Activated naive CD4-positive, alpha-beta T cell (primary cell): Measurements from ENCODE around the gene PALMD.
A peak's percentile ranks its signal among the peaks of the same experiment; 100 is the strongest.

Source experiments
- DNase-seq, 4 experiments: peaks; one replicate each; lab custom pipeline; 2025; lab: John Stamatoyannopoulos, UW

The PALMD gene

DNA sequence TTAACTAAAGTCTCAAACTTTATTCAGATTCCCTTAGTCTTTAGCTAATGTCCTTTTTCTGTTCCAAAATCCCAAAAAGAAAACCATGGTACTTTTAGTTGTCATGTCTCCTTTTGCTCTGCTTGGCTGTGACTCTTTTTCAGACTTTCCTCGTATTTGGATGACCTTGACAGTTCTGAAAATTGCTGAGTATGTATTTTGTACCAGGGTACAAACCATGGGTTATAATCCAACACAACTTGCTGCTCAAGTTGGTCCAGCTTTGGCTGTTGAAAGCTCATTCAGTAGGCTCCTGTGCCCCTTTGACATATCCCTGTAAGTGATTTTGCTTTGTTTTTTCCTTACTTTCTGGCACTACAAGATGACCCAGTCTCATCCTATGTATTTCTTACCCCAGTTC lies 51.7 kb downstream of the PALMD start:
- no peak for DNase-seq

DNA sequence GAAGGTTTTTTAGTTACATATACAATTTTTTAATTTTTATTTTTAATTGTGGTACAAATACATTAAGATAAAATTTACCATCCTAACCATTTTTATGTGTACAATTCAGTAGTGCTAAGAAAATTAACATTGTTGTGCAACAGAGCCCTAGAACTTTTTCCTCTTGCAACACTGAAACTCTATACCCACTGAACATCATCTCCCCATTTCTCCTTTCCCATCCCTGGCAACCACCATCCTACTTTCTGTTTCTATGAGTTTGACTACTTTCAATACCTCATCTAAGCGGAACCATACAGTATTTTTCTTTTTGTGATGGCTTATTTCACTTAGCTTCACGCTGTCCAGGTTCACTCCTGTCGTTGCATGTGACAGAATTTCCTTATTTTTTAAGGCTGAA lies 54.1 kb downstream of the PALMD start:
- no peak for DNase-seq

DNA sequence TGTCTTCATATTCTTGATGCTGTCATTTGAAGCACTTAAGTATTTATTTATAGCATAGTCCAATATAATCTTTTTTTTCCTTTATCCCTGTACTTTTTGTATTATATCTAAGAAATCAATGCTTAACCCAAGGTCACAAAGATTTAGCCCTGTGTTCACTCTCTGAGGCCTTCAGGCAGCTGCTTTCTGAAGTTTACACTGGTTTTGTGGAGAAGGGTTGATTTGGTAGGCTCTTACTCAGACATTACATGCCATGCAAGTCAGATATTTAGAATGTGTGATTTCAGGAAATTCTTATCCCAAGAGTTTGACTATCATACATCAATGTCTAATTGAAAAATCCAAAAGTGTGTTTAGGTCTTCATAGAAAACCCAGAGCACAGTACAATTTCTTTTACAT lies 56.3 kb downstream of the PALMD start:
- DNase-seq = no peak

DNA sequence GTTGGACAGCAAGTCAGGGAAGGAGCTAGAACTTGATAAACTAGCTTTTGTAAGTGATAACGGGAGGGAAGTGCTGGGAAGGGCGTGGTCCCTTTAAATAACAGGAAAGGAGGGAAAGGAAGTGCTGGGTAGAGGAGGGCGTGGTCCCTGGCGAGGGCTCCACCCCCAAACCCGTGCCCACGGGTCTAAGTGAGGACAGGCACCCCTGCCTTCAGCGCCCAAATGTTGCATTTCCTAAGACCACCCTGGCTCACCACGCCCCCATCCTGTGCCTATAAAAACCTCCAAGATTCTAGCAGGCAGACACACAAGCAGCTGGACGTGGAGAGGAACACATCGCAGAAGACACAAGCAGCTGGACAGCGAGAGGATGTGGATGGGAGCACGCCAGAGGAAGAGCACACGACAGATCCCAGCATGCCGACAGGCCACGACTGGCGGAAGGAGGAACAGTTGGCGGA lies 58.5 kb downstream of the PALMD start:
- DNase-seq = no peak

DNA sequence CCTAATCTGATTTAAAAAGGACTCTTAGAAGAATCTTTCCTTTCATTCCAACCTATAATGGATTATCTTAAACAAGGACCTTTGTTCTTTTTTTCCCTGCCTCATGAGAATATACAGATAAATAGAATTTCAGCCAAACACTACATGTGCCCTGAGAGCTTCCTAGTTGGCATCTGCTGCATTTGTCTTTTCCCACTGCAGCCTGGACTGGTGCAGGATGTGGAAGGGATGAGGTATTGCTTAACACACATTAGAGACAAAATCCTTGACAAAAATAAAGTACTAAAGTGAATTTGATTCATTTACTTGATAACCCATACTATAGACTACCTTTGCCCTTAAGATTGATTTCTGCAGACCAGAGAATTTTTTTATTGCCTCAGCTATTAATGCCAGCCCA lies 59.5 kb downstream of the PALMD start:
- DNase-seq = no peak

DNA sequence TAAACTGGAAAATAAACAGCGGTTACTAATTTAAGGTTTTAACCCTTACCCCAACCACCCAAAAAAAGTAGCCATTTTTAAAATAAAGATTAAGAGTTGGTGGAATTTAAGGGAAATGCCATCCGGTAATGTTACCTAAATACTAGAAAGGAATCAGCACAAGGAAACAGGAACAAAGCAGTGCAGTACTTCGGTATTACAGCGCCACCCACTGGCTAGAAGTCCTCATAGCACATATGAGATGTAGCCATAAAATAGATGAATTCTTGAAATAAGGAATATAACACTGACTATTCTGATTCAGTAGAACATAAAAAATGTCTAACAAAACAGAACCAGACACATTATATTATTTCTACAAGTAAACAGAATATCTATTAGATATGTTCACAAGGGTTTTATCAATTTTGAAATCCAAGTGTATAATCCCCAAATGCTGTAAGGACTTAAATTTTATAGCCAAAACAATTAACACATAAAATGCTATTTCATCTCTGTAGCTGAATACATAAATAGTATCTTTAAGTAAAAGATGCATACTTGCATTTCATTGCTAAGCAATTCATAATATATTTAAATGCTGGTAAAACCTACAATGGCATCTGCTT lies 61.7 kb downstream of the PALMD start:
- peak; percentile 1 to 11 (median 6) for DNase-seq

DNA sequence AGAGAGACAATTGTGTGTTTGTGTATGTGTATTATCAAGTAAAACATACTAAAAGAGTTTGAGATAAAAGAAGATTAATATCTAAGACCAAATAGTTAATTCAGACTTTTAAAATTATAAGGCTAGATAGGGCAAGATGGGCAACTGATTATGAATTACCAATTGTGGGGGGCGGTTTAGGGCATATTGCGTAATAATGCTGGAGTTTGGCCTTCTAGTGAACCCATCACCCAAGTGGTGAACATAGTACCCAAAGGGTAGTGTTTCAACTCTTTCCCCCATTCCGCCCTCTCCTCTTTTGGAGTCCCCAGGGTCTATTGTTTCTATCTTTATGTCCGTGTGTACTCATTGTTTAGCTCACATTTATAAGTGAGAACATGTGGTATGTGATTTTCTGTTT lies 65.1 kb downstream of the PALMD start:
- DNase-seq = no peak

DNA sequence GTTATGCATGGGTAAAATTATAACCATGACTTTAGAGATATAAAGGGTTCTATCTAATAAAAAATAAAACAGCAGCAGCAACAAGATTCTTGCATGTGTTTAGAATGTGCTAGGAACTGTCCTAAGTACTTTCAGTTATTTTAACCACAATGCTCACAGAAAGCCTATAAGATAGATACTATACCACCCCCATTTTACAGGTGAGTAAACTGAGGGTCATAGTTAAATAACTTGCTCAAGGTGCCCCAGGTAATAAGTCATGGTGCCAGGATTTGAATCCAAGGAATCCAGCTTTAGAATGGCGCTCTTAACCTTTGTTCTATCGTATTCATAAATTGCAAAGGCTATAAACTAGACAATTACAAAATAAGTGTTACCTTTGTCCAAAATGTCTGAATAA lies 67.1 kb downstream of the PALMD start:
- no peak for DNase-seq

DNA sequence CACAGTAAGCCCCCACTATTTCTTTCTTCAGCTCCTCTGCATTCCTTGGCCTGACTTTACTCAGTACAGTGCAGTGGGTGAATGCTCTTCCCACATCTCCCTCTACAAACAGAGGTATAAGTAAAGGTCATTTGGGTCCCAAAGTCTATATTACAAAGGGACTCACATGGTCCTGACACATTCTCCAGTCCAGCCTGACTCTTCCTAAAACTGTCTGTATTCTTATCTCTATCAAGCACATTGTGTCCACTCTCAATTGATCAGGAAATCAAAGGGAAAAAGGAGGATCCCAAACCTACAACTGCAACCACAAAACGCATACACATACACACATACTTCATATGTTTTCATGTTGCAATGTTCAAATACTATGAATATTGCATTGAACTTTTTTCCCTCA lies 71.1 kb downstream of the PALMD start:
- no peak for DNase-seq

DNA sequence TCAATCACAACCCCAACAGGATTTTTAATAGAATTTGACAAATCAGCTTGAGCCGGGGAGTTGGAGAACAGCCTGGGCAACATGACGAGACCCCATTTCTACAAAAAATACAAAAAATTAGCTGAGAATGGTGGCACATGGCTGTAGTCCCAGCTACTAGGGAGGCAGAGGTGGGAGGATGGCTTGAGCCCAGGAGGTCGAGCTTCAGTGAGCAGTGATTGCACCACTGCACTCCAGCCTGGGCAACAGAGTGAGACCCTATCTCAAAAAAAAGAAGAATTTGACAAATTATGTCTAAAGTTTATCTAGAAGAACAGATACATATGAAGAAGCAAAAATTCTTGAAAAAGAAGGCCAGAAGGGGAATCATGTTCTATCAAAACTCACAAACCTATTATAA lies 77.3 kb downstream of the PALMD start:
- no peak for DNase-seq

DNA sequence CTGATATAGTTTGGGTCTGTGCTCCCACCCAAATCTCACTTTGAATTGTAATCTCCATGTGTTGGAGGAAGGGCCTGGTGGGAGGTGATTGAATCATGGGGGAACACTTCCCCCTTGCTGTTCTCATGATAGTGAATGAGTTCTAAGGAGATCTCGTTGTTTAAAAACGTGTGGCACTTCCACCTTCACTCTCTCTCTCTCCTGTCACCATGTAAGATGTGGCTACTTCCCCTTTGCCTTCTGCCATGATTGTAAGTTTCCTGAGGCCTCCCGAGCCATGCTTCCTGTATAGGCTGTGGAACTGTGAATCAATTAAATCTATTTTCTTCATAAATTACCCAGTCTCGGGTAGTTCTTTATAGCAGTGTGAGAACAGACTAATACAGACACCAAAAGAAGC lies 80.1 kb downstream of the PALMD start:
- no peak for DNase-seq

DNA sequence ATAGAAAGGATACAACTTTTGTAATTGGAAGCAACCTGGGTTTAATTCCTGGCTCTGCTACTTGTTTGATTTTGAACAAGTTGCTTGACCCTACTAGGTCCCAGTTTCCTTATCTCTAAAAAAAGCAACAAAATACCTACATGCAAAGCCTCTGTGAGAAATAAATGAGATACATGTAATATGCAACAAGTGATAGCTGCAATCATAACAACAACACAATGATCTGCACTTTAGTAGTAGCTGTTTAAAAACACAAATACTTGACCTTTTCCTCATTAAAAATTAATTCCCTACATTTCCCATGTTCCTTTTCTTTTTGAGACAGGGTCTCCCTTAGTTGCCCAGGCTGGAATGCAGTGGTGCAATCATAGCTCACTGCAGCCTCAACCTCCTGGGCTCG lies 80.5 kb downstream of the PALMD start:
- DNase-seq = no peak

DNA sequence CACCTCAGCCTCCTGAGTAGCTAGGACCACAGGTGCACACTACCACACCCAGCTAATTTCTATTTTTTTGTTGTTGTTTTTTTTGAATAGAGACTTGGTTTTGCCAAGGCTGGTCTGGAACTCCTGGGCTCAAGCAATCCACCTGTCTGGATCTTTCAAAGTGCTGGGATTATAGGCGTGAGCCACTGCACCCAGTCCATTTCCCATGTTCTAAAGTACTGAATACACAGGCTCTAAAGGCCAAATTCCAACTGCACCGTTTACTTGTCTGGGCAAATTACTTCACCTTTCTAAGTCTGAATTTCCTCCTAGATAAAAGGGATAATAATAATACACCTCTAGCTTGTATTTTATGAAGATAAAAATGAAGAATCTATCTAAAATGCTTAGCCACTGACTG lies 80.9 kb downstream of the PALMD start:
- DNase-seq = no peak

DNA sequence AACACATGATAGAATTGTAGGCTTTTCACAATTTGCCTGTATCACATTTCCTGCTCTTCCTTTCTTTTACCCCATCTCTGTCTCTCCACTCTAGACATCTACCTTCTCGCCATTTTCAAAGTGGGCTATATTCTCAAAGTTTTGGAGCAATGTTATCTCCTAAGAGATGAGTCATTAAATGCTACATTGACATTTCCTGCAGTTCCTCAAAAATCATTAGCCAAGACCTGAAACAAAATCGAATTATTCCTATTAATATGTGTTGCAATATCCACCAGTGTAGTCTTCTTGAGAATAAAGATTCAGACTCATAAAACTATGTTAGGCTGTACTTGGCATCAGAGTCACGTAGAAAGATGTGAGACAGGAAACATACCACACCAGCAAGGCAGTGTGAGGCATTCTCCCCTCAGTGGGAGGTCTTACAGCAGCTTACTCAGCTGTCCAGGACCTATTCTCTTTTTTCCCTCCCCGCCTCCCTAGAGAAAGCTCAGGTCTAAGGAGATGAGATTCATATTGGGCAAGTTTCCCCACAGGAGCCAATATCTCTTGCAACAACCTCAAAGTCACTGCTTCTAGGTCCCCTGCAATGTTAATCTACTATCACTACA lies 81.8 kb downstream of the PALMD start:
- DNase-seq = no peak

DNA sequence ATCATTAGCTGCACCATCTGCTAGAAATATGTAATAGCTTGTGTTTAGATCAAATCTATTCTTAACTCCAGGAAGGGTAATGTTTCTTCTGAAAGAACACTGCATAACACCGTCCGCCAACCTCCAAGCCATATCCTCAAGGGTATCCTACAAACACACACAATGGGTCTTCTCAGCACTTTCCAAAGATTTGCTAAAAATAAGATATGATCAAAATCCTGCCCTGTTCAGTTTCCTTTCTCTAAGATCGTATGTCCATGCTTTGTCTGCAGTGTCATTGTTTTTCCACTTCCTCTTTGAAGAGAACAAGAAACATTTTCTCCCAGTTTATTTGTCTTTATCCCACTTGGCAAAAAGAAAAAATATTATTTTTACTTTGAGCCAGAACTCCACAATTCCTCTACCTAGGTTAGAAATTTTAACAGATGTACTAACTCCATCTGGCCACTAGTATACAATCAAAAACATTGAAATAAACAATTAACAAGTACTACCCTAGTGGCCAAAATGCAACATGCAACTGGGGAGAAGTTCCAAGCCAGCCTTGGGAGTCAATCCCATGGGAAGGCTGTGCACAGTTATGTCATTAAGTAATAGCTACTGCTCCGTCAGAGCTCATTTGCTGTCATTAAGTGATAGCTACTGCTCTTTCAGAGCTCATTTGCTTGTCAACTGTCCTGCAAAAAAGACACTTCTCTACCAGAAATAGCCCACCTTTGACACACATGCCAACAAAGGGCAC lies 82.8 kb downstream of the PALMD start:
- no peak for DNase-seq

DNA sequence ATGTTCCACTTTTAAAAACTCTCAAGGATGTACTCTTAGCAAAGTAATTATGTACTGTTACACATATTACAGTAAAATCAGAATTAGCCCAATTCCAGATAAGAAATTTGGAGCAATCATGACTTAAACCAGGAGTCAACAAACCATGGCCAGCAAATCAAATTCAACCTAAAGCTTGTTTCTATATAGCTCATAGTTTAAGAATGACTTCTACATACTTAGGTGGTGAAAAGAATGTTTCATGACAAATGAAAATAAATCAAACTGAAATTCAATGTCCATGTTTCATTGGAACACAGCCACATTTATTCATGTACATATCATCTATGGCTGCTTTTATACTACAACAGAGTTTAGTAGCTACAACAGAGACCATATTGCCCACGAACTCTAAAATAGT lies 85.5 kb downstream of the PALMD start:
- no peak for DNase-seq

DNA sequence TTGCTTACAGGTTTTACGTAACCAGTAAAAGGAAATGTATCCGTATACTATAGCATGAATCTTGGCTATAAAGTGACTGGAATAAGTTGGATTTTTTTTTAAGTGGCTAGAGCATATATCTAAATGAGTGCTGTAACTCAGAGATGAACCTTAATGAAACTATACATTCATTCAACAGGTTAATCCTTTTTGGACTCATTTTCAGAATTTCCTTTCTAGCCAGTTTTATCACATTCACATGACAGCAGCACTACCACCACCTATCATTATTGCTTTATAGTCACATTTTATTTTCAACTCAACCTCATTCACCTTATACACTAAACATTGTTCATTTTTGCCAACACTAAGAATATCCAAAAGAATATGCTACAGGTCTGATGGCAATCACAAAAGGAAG lies 89.9 kb downstream of the PALMD start:
- no peak for DNase-seq

DNA sequence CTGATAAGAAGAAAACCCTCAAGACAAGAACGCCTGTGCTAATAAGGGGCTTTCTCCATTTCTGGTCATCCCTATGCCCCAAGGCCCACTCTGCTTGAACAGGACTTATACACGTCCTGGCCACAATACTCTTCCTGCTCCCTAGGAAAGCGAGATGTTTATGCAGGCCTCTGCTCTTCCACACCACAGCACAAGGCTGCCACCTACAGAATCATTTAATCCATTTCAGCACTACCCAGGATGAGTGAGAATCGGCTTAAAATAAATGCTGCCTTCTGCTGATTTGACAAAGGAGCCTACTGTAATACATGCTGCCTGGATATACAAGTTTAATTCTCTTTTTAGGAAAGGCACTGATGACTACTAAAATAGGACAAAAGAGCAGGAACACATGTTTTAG lies 91.1 kb downstream of the PALMD start:
- no peak for DNase-seq

DNA sequence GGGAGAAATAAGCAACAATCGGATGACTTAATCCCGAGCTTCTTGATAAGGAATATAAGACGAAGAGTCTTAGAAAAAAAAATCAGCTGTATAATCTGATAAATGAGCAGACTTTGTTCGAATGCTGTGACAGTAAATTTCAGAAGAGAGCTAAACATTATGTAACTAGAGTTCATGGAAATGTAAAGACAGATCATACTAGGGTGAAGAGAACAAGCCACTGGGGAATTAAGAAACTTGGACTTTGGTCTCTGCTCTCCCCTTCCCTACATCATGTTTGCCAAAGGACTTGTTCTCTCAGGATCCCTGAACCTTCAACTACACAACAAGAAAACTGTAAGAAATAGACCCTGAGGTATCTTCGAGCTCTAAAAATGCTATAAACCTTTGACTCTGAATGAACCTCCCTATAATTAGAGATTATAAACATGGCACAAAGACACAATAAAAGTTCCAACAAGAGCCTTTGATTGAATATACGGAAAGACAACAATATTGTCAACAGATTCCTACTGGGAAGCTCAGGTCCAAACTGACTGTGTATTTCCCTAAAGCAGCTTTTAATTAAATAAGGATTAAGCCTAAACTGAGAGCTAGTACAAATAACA lies 93.0 kb downstream of the PALMD start:
- no peak for DNase-seq

DNA sequence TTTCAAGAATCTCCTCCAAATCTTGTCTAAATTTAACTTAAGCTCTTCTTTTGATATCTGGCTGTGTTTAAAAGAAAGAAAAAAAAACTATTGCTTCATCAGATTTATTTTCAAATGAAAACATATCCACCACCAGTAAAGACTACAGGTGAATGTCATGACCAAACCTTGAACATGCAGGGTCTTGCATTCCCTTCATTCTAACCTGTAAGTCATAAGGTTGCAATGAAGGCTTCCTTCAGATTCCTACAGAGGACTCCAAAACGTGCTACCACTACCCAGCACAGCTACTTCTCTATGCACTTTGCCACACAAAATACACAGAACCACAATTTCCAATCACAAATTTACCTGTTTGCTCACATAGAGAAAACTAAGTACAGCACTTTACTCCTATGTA lies 94.2 kb downstream of the PALMD start:
- no peak for DNase-seq
